GM23248 (cell line): Measurements from ENCODE around the gene TUBB1.

Experiments
- EZH2 ChIP-seq: fragments of 200-600 bp; sonication (generic); IDR thresholded peaks from 2 replicates; pipeline ENCODE4 v1.6.1; 2018; ENCODE audit warnings: antibody characterized with exemption, mild to moderate bottlenecking; ENCODE audit not compliant: insufficient read depth, poor library complexity, severe bottlenecking
- EZH2phosphoT487 ChIP-seq: fragments of 200-600 bp; sonication (generic); IDR thresholded peaks from 2 replicates; pipeline ENCODE4 v1.6.1; 2018; ENCODE audit warnings: antibody characterized with exemption, moderate library complexity, mild to moderate bottlenecking, low read depth; ENCODE audit not compliant: insufficient read depth

- TF ChIP-seq EZH2phosphoT487 (no peak), EZH2 (no peak)
Measured at GRCh38 chr20:58994390-58995159, 24.7 kb upstream of the TUBB1 start.
